GM19025 (cell line): ENCODE measurements around the gene MBLAC1.
A peak's percentile ranks its signal among the peaks of the same experiment; 100 is the strongest.

ENCODE experiments used
- ATAC-seq: cut with Tn5 transposase; IDR thresholded peaks from one replicate; pipeline ENCODE4 v1.9.1; 2021; ENCODE audit warnings: mild to moderate bottlenecking, low read depth, moderate library complexity; ENCODE audit not compliant: unreplicated experiment

Gene MBLAC1

GRCh38 chr7:100148559-100149328 lies 22.0 kb downstream of the MBLAC1 start, which contains the start of gene LAMTOR4:
TSS of gene LAMTOR4 (plus strand) at chr7:100148918. CDS start at chr7:100148973, 55 bp downstream.
- peak; percentile 97 for ATAC-seq

- no peak for ATAC-seq
These were observed 25.6 kb downstream of the MBLAC1 start for GRCh38 chr7:100152404-100152803.

GRCh38 chr7:100152937-100153666 lies 26.3 kb downstream of the MBLAC1 start:
- no peak for ATAC-seq

- ATAC-seq = no peak
These were observed 27.2 kb downstream of the MBLAC1 start for GRCh38 chr7:100153708-100154535.

- no peak for ATAC-seq
These were observed 28.1 kb downstream of the MBLAC1 start for GRCh38 chr7:100154651-100155491.

GRCh38 chr7:100155553-100156317 lies 29.0 kb downstream of the MBLAC1 start:
- ATAC-seq = no peak

- ATAC-seq = no peak
These were observed 29.7 kb downstream of the MBLAC1 start for GRCh38 chr7:100156331-100157068.

- no peak for ATAC-seq
These were observed 30.2 kb downstream of the MBLAC1 start for GRCh38 chr7:100157069-100157333.

GRCh38 chr7:100157334-100158228 lies 30.8 kb downstream of the MBLAC1 start:
- ATAC-seq = no peak

- peak; percentile 85 for ATAC-seq
These were observed 31.7 kb downstream of the MBLAC1 start, which contains the start of gene TRAPPC14 for GRCh38 chr7:100158229-100159098. TSS of gene TRAPPC14 (minus strand) at chr7:100158723. CDS start at chr7:100158499, 224 bp downstream.

- ATAC-seq = no peak
These were observed 32.4 kb downstream of the MBLAC1 start for GRCh38 chr7:100159099-100159623.

- ATAC-seq = no peak
These were observed 33.3 kb downstream of the MBLAC1 start for GRCh38 chr7:100160067-100160466.

GRCh38 chr7:100163006-100163531 lies 36.3 kb downstream of the MBLAC1 start:
- no peak for ATAC-seq

GRCh38 chr7:100163871-100164270 lies 37.1 kb downstream of the MBLAC1 start:
- no peak for ATAC-seq

GRCh38 chr7:100166317-100166940 lies 39.7 kb downstream of the MBLAC1 start:
- no peak for ATAC-seq
